ENCODE data around the gene CAMTA1.
"Not testable (repeated sequence)": the region's sequence is repeated elsewhere in the genome, so short reads cannot be mapped to it uniquely, and the experiment has no call there.

CAMTA1 gene

GRCh38 chr1:6809461-6809860 is 24.2 kb downstream of the CAMTA1 start:
- no peak for FAIRE-seq

DNA sequence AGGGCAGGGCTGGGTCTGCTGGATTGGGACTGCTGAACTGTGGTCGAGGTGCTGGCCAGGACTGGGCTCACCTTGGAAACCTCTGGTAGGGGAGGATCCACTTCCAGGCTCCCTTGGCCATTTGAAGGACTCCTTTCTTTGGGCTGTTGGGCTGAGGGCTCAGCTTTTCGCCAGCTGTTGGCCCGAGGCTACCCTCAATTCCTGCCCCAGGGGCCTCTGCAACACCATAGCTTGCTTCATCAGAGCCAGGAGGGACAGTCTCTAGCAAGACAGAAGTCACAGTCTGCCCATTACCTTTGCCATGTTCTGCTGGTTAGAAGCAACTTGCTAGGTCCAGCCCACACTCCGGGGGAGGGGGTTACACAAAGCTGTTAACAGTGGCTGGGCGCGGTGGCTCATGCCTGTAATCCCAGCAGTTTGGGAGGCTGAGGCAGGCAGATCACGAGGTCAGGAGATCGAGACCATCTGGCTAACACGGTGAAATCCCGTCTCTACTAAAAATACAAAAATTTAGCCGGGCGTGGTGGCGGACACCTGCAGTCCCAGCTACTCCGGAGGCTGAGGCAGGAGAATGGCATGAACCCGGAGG is 25.0 kb downstream of the CAMTA1 start:
- FAIRE-seq; DNase-seq (ENCODE audit: insufficient read length, low spot score): not testable (repeated sequence)

More at GRCh38 chr1:6809461-6809860, 24.2 kb downstream of the CAMTA1 start:
- TF ChIP-seq CTCF (IDR thresholded peaks at IDR 0.05; ENCODE audit: insufficient read depth, missing control alignments), result no peak
- no peak for DNase-seq (ENCODE audit: insufficient read length, low spot score)

GRCh38 chr1:6811583-6811982 is 26.3 kb downstream of the CAMTA1 start:
- no peak for FAIRE-seq
- DNase-seq (ENCODE audit: insufficient read length, low spot score), result no peak
- no peak for TF ChIP-seq CTCF (IDR thresholded peaks at IDR 0.05; ENCODE audit: insufficient read depth, missing control alignments)

- no peak for FAIRE-seq
- DNase-seq (ENCODE audit: insufficient read length, low spot score), result no peak
- no peak for TF ChIP-seq CTCF (IDR thresholded peaks at IDR 0.05; ENCODE audit: insufficient read depth, missing control alignments)
Observed at GRCh38 chr1:6813165-6813564, 27.9 kb downstream of the CAMTA1 start.

- DNase-seq (ENCODE audit: insufficient read length, low spot score), result no peak
- no peak for TF ChIP-seq CTCF (IDR thresholded peaks at IDR 0.05; ENCODE audit: insufficient read depth, missing control alignments)
- FAIRE-seq, result no peak
Observed at GRCh38 chr1:6815726-6816125, 30.5 kb downstream of the CAMTA1 start.

DNA sequence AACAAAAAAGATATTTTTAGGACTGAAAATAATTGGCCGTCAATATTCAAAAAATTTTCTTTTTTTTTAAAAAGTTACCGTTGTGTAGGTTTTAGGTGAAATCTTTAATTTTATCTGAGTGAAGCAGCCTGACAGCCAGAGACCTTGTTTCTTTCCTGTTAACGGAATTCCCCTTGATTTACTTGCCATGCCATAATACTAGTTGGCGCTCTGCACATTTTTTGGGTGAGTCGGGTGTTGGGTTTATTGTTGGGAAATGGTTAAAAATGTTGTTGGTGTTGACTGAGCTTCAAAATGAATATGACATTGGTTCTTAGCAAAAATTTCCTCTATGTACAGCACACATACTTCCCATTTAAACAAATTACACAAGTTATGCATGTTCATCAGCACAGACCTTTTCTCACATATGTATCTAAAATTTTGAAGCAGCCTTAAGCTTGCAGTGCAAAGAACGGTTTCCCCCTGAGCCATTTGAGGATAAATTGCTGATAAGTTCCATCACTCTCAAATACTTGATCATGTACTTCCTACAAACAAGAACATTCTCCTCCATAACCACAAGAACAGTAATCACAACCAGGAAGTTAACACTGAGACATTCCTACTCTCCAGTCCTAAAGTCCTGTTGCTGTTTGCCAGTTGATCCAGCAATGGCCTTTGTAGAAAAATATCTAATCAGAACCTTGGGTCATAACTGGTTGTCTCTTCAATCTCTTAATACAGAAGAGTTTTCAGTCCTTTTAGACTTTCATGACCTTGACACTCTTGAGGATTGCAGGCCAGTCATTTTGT is 34.2 kb downstream of the CAMTA1 start:
- TF ChIP-seq CTCF (IDR thresholded peaks at IDR 0.05; ENCODE audit: insufficient read depth, missing control alignments), result no peak
- FAIRE-seq (no peak), DNase-seq (ENCODE audit: insufficient read length, low spot score) (no peak)

DNA sequence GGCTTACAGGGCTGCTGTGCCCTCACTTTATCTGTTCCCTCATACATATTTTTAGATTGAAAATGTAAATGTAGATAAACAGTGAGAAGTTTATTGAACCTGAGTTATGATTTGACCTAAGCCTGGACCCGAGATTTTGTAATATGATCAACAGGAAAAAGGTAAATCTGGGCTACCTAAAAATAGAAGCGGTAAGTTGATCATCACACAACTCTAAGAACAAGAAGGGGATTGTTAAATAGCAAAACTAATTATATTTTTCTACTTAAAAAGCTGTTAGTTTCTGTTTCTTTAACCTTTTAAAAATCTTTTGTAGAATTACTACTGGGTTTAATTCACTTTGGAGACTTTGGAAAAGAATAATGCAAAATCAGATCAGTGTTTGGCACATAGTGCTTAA is 35.6 kb downstream of the CAMTA1 start:
- no peak for TF ChIP-seq CTCF (IDR thresholded peaks at IDR 0.05; ENCODE audit: insufficient read depth, missing control alignments)
- DNase-seq (ENCODE audit: insufficient read length, low spot score) (no peak), FAIRE-seq (no peak)
